Neuronal stem cell (in vitro differentiated cells): ENCODE measurements around the gene GK.

Experiments used
- DNase-seq: peaks from one replicate; pipeline ENCODE4 v3.0.0-alpha.2; 2013; ENCODE audit warnings: low spot score
- H2AFZ ChIP-seq: one replicate; pipeline ENCODE4 v1.6.1; 2013; ENCODE audit warnings: mild to moderate bottlenecking, low read length, inconsistent platforms
- H2AK5ac ChIP-seq: 2 replicates; pipeline ENCODE4 v1.6.1; 2013; ENCODE audit warnings: low read depth, mild to moderate bottlenecking, inconsistent platforms, low read length, moderate library complexity, mixed read lengths
- H2BK120ac ChIP-seq: 2 replicates; pipeline ENCODE4 v1.6.1; 2013; ENCODE audit warnings: low read depth, mild to moderate bottlenecking, inconsistent platforms, low read length, moderate library complexity, mixed read lengths
- H2BK12ac ChIP-seq: one replicate; pipeline ENCODE4 v1.6.1; 2013; ENCODE audit warnings: low read length, inconsistent platforms
- H2BK15ac ChIP-seq: 2 replicates; pipeline ENCODE4 v1.6.1; 2013; ENCODE audit warnings: mild to moderate bottlenecking, low read length, inconsistent platforms, mixed read lengths
- H2BK5ac ChIP-seq: one replicate; pipeline ENCODE4 v1.6.1; 2013; ENCODE audit warnings: inconsistent platforms, mild to moderate bottlenecking, low read length, moderate library complexity
- H3K14ac ChIP-seq: one replicate; pipeline ENCODE4 v1.6.1; 2013; ENCODE audit warnings: low read length, inconsistent platforms
- H3K18ac ChIP-seq: 2 replicates; pipeline ENCODE4 v1.6.1; 2013; ENCODE audit warnings: low read length, inconsistent platforms
- H3K23ac ChIP-seq: 2 replicates; pipeline ENCODE4 v1.6.1; 2013; ENCODE audit warnings: low read depth, mild to moderate bottlenecking, mixed read lengths, low read length, inconsistent platforms; ENCODE audit not compliant: poor library complexity
- H3K27ac ChIP-seq: replicated peaks from 3 replicates; pipeline ENCODE4 v1.5.1; 2013; ENCODE audit warnings: low read length, inconsistent platforms
- H3K27me3 ChIP-seq, 3 experiments: 2 replicates each; pipeline ENCODE4 v1.6.1; 2013; ENCODE audit warnings: low read length in 3 of 3, mild to moderate bottlenecking in 2 of 3, inconsistent platforms in 1 of 3, low read depth in 1 of 3, mixed read lengths in 1 of 3, moderate library complexity in 1 of 3; ENCODE audit not compliant: control insufficient read depth in 3 of 3, insufficient read depth in 3 of 3
- H3K36me3 ChIP-seq, 2 donors: replicated peaks in 1 of 2; 2 replicates each; pipeline ENCODE4 v1.6.1; 2013; ENCODE audit warnings: low read length in 2 of 2; ENCODE audit not compliant: control insufficient read depth in 2 of 2, insufficient read depth in 2 of 2
- H3K4ac ChIP-seq: 2 replicates; pipeline ENCODE4 v1.6.1; 2013; ENCODE audit warnings: inconsistent platforms, mild to moderate bottlenecking, low read length, moderate library complexity
- H3K4me1 ChIP-seq, 2 donors: 1 replicate in 1 of 2; 2 replicates in 1 of 2; pipeline ENCODE4 v1.6.1; 2013; ENCODE audit warnings: low read length in 2 of 2, low read depth in 1 of 2; ENCODE audit not compliant: control insufficient read depth in 2 of 2, insufficient read depth in 1 of 2
- H3K4me2 ChIP-seq: one replicate; pipeline ENCODE4 v1.6.1; 2013; ENCODE audit warnings: mild to moderate bottlenecking, low read length, inconsistent platforms; ENCODE audit not compliant: insufficient read depth, poor library complexity, severe bottlenecking
- H3K4me3 ChIP-seq, 2 donors: 2 replicates each; pipeline ENCODE4 v1.5.1; 2013; ENCODE audit warnings: low read length in 2 of 2, mild to moderate bottlenecking in 2 of 2, inconsistent platforms in 1 of 2, moderate library complexity in 1 of 2
- H3K79me1 ChIP-seq: one replicate; pipeline ENCODE4 v1.6.1; 2013; ENCODE audit warnings: low read depth, mild to moderate bottlenecking, inconsistent platforms, low read length, moderate library complexity
- H3K9ac ChIP-seq: one replicate; pipeline ENCODE4 v1.6.1; 2013; ENCODE audit warnings: mild to moderate bottlenecking, low read depth, low read length, inconsistent platforms; ENCODE audit not compliant: poor library complexity
- H3K9me3 ChIP-seq, 2 donors: replicated peaks in 1 of 2; 2 replicates each; pipeline versions ENCODE3 to v1.6.1; 2013; ENCODE audit warnings: low read length in 2 of 2, mild to moderate bottlenecking in 2 of 2, inconsistent platforms in 1 of 2, low read depth in 1 of 2, mixed read lengths in 1 of 2, moderate library complexity in 1 of 2; ENCODE audit not compliant: control insufficient read depth in 2 of 2, insufficient read depth in 1 of 2
- H4K8ac ChIP-seq: one replicate; pipeline ENCODE4 v1.6.1; 2013; ENCODE audit warnings: low read depth, mild to moderate bottlenecking, inconsistent platforms, low read length, moderate library complexity
- H4K91ac ChIP-seq: one replicate; pipeline ENCODE4 v1.6.1; 2013; ENCODE audit warnings: low read length, low read depth, mild to moderate bottlenecking, inconsistent platforms; ENCODE audit not compliant: poor library complexity
- WGBS, 2 donors: extraction: QIAGEN DNeasy Blood & Tissue Kit; methylation state at CpG; one replicate each; pipeline ENCODE4 v1.1.7; 2013; ENCODE audit warnings: missing lambda C conversion rate in 2 of 2, mixed read lengths in 1 of 2; ENCODE audit not compliant: insufficient read length in 2 of 2, insufficient replicate concordance in 1 of 2; ENCODE audit errors: extremely low coverage in 2 of 2; 5-methylcytosine and 5-hydroxymethylcytosine counted together

The GK gene

DNA sequence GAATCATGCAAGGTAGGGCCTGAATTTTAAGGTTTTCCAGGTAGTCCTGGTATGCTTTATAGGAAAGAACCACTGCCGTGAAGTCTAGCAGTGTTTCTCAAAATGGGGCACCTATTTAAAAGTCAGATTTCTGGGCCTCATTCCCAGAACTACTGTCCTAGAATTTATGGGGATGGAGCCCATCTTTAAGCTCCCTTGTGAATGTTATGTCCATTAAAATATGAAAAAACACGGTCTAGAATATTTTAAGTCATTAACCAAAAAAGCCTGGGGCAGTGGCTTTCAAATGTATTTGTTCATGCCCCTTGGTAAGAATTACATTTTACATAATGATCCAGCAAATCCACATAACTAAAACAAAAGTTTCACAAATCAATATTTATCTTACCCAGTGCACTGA, 35.4 kb downstream of the GK start:
- Histone ChIP-seq H3K4me3 (no peak overlapping the region), H2AK5ac (no peak overlapping the region), H3K27me3 (no peaks in the 10 kb centered on the region)

DNA sequence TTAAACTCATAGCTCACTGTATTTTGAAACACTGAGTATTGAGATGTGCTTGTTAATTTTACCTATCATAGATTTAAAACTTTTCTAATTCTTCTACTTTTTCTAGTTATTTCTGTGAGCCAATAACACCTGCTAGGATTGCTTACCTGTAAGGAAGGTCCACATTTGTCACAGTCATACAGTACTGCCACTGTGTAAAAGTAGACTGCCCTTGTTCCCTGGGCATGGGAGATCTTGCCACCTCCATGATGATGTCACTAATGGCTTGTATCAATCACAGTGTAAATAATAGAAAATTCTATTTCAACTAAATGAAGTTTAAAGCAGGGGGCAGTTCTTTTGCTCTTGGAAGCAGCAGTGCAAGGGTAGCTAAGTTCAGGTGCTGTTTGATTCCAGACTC, 35.9 kb downstream of the GK start:
- no peak for DNase-seq
- H3K27ac ChIP-seq, result no peak overlapping the region
- H3K4me2 ChIP-seq, result no peak overlapping the region
- H3K79me1 ChIP-seq, result no peaks in the 10 kb centered on the region
- H2BK15ac ChIP-seq, result no peak overlapping the region
- H2BK12ac ChIP-seq, result no peak overlapping the region
- no peak overlapping the region for H2BK5ac ChIP-seq
- no peak overlapping the region for H3K14ac ChIP-seq
- H3K18ac ChIP-seq, result no peak overlapping the region
- H2AFZ ChIP-seq, result no peak overlapping the region
- H3K23ac ChIP-seq, result no peak overlapping the region
- H3K27me3 ChIP-seq, result no peaks in the 10 kb centered on the region
- no peak overlapping the region for H2BK120ac ChIP-seq
- no peak overlapping the region for H2AK5ac ChIP-seq
- H4K8ac ChIP-seq, result no peak overlapping the region
- no peaks in the 10 kb centered on the region for H3K4me1 ChIP-seq
- no peak overlapping the region for H4K91ac ChIP-seq
- no peak overlapping the region for H3K9ac ChIP-seq
- no peak overlapping the region for H3K4me3 ChIP-seq
- H3K9me3 ChIP-seq, result no peaks in the 10 kb centered on the region
- H3K36me3 ChIP-seq, result no peaks in the 10 kb centered on the region
- no peak overlapping the region for H3K4ac ChIP-seq

More for the DNA sequence above, 35.4 kb downstream of the GK start:
- Histone ChIP-seq H2BK15ac (no peak overlapping the region), H3K23ac (no peak overlapping the region), H2BK5ac (no peak overlapping the region), H3K9me3 (no peaks in the 10 kb centered on the region), H3K79me1 (no peaks in the 10 kb centered on the region), H4K8ac (no peak overlapping the region), H3K18ac (no peak overlapping the region), H3K9ac (no peak overlapping the region), H3K36me3 (no peaks in the 10 kb centered on the region), H3K27ac (no peak overlapping the region), H3K4me2 (no peak overlapping the region), H4K91ac (no peak overlapping the region), H2AFZ (no peak overlapping the region), H3K4me1 (no peaks in the 10 kb centered on the region), H2BK120ac (no peak overlapping the region), H3K4ac (no peak overlapping the region), H3K14ac (no peak overlapping the region), H2BK12ac (no peak overlapping the region)
- no CpG with 5 or more reads among the region's 2 CpGs for WGBS, 2 donors
- DNase-seq, result no peak

DNA sequence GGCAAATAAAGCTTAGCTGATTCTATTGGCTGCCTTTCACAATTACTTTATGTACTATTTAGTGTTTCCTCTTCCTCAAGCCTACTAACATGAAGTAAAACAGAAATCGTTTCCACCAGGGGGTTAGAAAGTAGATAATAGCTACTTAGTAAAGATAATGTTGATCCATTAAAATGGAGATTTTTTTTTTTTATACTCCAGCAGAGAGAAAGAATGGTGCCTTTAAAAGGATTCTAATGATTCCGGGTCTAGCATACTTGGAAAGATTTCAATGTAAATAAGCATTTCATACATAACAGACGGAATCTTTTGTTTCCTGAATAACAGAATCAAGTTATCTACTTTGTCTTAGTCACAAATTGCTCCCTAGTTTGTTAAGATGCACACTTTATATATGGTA, 37.1 kb downstream of the GK start:
- no peak overlapping the region for H3K23ac ChIP-seq
- no peak overlapping the region for H2BK12ac ChIP-seq
- no peak overlapping the region for H2BK5ac ChIP-seq
- H3K9me3 ChIP-seq, result no peaks in the 10 kb centered on the region
- H3K14ac ChIP-seq, result no peak overlapping the region
- no peak overlapping the region for H2AFZ ChIP-seq
- no peak overlapping the region for H3K18ac ChIP-seq
- no peaks in the 10 kb centered on the region for H3K79me1 ChIP-seq
- H3K9ac ChIP-seq, result no peak overlapping the region
- H3K4ac ChIP-seq, result no peak overlapping the region
- no peaks in the 10 kb centered on the region for H3K4me1 ChIP-seq
- no peak overlapping the region for H4K8ac ChIP-seq
- no peaks in the 10 kb centered on the region for H3K36me3 ChIP-seq
- no peaks in the 10 kb centered on the region for H3K27me3 ChIP-seq
- no peak for DNase-seq
- whole genome bisulfite sequencing, 2 donors, result no CpG with 5 or more reads among the region's 3 CpGs
- no peak overlapping the region for H2AK5ac ChIP-seq
- no peak overlapping the region for H4K91ac ChIP-seq
- H3K4me3 ChIP-seq, result no peak overlapping the region
- H3K27ac ChIP-seq, result no peak overlapping the region
- H2BK15ac ChIP-seq, result no peak overlapping the region
- H2BK120ac ChIP-seq, result no peak overlapping the region
- H3K4me2 ChIP-seq, result no peak overlapping the region

DNA sequence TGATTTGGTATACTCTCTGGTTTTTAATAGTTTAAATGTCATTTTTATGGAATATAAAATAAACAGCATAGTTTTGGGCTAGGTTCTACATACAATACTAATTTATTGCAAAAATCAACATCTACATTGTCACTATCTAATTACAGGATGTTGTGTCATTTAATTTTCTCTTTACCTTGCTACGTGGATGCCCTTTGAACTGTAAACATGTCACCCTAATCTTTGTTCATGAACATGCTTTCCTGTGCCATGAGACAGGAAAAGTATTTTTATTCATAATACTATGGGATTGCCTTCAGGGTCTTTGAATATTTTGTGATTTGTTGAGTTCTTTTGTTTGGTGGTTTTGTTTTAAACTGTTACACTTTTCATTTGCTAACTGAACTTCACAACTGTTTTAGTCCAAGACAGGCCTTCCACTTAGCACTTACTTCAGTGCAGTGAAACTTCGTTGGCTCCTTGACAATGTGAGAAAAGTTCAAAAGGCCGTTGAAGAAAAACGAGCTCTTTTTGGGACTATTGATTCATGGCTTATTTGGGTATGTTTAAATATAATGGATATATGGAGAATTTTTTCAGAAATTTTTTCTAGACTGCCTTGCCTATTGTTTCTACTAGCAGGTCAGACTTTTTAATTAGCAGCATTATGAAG, 40.9 kb downstream of the GK start:
- no peak overlapping the region for H2BK5ac ChIP-seq
- H3K4ac ChIP-seq, result no peak overlapping the region
- no peak overlapping the region for H2BK15ac ChIP-seq
- H3K27ac ChIP-seq, result no peak overlapping the region
- H2BK120ac ChIP-seq, result no peak overlapping the region
- no peak overlapping the region for H2AK5ac ChIP-seq
- no peaks in the 10 kb centered on the region for H3K9me3 ChIP-seq
- no peak overlapping the region for H3K14ac ChIP-seq
- no peak overlapping the region for H3K18ac ChIP-seq
- no CpG with 5 or more reads among the region's 4 CpGs for WGBS, 2 donors
- H3K9ac ChIP-seq, result no peak overlapping the region
- no peak overlapping the region for H2BK12ac ChIP-seq
- H4K8ac ChIP-seq, result no peak overlapping the region
- H3K4me1 ChIP-seq, result no peaks in the 10 kb centered on the region
- H3K4me2 ChIP-seq, result no peak overlapping the region
- H4K91ac ChIP-seq, result no peak overlapping the region
- H3K36me3 ChIP-seq, result no peaks in the 10 kb centered on the region
- no peaks in the 10 kb centered on the region for H3K79me1 ChIP-seq
- no peak overlapping the region for H3K23ac ChIP-seq
- DNase-seq, result no peak
- H3K27me3 ChIP-seq, result no peaks in the 10 kb centered on the region
- no peak overlapping the region for H3K4me3 ChIP-seq
- H2AFZ ChIP-seq, result no peak overlapping the region
